Putamen (tissue), 1 donor: ENCODE data around the gene SCLY.

Experiments
- DNase-seq: peaks from one replicate; pipeline ENCODE4 v3.0.0-alpha.2; 2016; ENCODE audit warnings: low spot score

Gene SCLY

GRCh38 chr2:238075397-238075796 is 14.6 kb downstream of the SCLY start:
- DNase-seq, result no peak

- no peak for DNase-seq
Observed at GRCh38 chr2:238077292-238077691, 16.5 kb downstream of the SCLY start.

GRCh38 chr2:238079874-238080327 is 19.1 kb downstream of the SCLY start:
- no peak for DNase-seq

- no peak for DNase-seq
Observed at GRCh38 chr2:238080518-238080917, 19.7 kb downstream of the SCLY start.

GRCh38 chr2:238081150-238081549 is 20.3 kb downstream of the SCLY start:
- peak; percentile 25 for DNase-seq

- DNase-seq, result no peak
Observed at GRCh38 chr2:238081561-238081960, 20.8 kb downstream of the SCLY start.

- DNase-seq, result no peak
Observed at GRCh38 chr2:238082151-238082550, 21.4 kb downstream of the SCLY start.

DNA sequence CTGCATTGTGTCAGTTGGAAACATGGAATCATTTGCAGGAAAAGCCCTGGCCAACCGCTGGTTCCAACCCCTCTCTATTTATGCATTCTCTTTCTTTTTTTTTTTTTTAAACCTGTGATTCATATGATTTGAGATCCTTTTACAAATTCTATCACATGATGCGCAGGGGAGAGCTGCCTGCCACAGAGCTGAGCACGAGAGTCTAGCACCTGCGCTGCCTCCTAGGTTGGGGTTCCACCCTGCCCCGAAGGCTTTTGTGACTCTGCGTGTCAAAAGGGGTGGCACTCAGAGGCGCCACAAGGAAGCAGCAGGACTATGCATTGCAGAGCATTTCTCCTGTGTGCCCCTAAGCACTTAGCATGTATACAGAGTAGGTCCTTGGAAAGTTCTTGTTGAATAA is 22.0 kb downstream of the SCLY start:
- DNase-seq, result no peak

- no peak for DNase-seq
Observed at GRCh38 chr2:238083919-238084318, 23.1 kb downstream of the SCLY start.

- DNase-seq, result no peak
Observed at GRCh38 chr2:238084761-238085160, 24.0 kb downstream of the SCLY start.

GRCh38 chr2:238085899-238086298 is 25.1 kb downstream of the SCLY start:
- DNase-seq, result no peak

DNA sequence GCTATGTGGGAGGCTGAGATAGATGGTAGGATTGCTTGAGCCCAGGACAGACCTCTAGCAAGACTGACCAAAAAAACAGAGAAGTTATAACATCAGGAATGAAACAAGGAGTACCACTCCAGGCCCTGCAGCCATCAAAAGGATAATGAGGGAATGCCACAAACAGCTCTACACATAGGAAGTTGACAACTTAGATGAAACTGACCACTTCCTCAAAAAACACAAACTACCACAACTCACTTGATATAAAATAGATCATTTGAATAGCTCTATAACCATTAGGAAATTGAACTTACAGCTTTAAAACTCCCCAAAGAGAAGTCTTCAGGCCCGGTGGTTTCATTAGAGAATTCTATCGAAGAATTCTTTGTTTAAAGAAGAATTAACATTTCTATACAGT is 26.4 kb downstream of the SCLY start:
- DNase-seq, result no peak

DNA sequence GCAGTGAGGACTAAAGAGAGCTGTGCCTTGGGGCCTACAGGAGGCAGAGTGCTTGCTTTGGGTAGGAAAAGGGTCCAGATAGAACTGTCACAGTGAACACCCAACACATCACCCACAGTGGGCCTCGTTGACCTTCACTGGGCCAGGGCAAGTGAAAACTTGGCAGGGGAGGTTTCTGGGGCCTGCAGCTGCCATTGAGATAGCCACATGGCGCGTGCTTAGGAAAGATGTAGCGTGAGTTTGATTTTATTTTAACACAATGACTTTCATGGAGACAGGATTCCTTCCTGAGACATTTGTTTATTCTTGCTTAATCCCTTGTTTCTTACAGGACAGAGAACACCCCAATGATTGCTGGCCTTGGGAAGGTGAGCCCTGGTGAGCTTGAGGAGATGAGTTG is 30.1 kb downstream of the SCLY start:
- no peak for DNase-seq

DNA sequence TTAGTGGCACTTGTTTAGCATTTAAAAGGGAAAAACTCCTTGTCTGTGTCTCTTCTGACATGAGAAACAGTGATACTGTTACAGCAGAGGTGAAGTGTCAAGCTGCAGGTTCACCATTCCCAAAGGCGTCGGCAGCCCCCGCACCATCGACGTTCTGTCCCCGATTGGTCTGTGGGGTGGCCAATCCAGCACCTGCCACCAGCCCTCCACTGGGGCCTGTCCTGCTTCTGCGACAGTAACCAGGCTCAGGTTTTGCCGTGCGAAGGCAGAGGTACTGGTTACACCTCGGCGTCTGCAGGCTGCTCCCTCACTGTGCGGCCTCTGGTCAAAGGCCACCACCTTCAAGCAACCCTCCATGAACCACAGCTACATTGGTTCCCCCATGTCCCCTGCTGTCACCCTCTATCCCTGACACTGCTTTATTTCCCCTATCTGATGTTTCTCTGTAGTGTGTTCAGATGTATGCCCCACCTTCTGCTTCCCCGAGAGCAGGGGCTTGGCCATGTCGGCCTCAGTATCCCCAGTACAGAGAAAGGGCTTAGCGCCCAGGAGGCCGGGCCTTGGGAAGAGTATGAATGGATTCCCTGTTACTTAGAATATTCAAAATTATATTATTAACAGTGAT is 30.7 kb downstream of the SCLY start:
- no peak for DNase-seq

DNA sequence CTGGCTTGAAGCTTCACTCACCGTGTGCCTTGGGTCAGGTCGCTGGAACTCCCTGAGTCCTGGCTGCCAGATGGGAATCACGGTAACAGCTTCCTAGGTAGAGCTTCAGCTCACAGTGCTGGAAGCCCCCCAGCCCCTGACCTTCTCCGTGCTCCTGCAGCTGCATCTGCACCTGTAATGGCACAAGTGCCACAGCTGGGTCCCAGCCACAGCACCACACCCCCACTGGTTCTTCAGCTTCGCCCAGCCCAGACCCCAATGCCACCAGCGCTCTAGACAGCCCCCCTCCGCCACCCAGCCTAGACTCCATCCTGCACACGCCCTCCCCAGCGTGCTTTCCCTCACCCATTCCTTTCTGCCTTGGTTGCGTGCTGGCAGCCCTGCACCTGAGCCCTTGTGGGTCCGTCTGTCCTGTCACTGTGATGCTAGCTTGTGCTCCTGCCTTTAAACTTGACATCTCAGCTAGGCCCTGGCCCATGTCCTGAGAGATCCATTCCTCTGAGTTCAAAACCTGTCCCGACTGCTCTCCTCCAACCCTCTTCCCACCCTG is 31.8 kb downstream of the SCLY start:
- DNase-seq, result no peak

- no peak for DNase-seq
Observed at GRCh38 chr2:238093181-238094140, 32.7 kb downstream of the SCLY start.

DNA sequence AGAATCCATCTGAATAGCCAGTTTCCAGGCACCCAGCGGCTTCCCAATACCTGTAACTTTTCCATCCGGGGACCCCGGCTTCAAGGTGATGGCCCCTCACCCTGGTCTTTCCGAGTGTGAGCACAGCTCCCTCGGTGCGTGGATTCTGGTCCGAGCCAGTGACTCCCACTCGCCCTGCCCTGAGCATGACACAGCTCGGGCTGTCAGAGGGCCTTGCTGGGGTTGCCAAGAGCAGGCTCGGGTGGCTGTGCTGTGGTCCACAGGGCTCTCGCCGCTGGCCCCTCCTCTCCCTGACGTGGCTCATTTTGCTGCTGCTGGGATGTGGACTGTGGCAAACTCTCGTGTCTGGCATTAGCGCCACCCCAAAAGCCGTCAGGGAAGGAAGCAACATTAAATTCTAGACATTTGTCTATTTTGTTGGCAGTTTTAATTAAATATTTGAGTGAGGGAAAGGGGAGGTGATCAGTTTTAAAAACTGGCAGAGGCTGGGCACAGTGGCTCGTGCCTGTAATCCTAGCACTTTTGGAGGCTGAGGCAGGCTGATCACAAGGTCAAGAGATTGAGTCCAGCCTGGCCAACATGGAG is 33.7 kb downstream of the SCLY start:
- DNase-seq, result no peak

DNA sequence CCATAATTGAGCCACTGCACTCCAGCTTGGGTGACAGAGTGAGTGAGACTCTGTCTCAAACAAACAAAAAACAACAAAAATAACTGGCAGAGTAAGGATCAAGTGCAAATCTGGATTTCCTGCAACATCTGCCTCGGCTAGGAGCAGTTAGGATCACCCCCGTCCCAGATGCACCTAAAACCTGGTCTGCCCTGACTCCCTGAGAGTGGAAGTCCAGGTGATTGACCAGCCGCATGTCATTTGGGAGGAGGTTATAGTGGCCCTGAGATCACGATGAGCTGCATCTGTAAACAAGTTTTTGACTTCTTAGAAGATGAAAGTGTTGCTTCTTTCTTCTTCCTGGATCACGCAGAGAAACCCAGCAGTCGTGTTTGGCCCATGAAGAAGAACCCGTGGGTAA is 34.3 kb downstream of the SCLY start:
- DNase-seq, result no peak

GRCh38 chr2:238096311-238097011 is 35.7 kb downstream of the SCLY start:
- DNase-seq, result no peak

DNA sequence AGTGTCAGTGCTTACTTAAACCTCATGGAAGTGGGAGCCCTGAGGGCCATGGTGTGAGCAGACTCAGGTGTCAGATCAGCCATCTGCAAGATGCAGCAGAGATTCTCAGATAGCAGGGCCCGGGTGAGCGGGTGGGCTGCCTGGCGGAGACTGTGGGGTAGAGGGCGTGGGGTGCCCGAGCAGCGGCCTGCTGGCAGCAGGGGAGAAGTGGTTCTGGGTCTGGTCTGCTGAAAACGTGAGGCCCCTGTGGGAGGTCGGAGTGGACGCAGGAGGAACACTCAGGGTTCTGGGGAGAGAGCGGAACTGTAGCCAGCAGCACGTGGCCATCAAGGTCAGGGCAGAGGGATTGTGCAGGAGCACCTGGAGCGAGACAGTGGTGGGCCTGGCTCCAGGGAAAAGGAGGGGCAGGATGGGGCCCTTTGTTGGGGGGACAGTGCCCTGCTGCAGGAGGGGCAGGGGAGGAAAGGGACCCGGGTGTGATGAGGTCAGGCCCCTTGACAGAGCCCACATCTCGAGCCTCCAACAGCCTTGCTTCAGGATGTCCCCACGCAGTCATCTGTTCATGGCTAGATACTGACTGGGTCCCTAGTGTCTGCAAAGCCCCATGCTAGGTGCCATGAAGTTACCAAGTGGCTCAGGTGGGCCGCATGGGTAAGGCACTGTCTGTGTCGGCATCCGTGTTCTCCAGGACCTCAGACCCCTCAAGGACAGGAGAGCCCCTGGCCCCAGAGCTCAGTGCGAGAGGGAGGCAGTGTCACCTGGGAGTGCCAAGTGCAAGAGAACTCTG is 36.6 kb downstream of the SCLY start:
- DNase-seq, result no peak
